Skin of body (tissue), 2 donors: ENCODE measurements around the gene FMNL2. TPM values are rescaled to one million over a fixed set of nuclear protein-coding genes. Genes with fewer than 3 reads are reported as not detected.
"Not testable (repeated sequence)": the region's sequence is repeated elsewhere in the genome, so short reads cannot be mapped to it uniquely, and the experiment has no call there.

Experiments
- DNase-seq: peaks from one replicate; lab custom pipeline; 2025; lab: John Stamatoyannopoulos, UW
- total RNA-seq: library from RNA; depleted of rRNA; stranded (reverse); fragments of >200 nt; gene quantifications from one replicate; pipeline ENCODE4 v1.2.3, GENCODE V29; 2014

The FMNL2 gene
- total RNA-seq, 1 donor from 2014 or later: 43.7 TPM

DNA sequence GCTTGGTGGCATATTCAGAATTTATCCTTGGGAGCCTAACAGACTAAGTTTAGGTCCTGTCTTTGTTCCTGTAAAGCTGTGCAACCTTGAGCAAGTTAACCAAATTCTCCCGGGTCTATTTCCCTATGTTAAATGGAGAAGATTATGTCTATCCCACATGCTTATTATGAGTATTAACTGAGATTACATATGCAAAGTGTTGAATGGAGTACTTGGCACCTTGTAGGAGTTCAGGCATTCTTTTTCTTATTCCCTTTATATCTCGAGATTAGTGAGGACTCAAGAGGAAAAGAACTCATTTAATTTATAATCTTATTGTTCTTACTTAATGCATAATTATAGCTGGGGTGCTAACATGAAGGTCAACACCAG, 184.6 kb downstream of the FMNL2 start:
- no peak for DNase-seq

DNA sequence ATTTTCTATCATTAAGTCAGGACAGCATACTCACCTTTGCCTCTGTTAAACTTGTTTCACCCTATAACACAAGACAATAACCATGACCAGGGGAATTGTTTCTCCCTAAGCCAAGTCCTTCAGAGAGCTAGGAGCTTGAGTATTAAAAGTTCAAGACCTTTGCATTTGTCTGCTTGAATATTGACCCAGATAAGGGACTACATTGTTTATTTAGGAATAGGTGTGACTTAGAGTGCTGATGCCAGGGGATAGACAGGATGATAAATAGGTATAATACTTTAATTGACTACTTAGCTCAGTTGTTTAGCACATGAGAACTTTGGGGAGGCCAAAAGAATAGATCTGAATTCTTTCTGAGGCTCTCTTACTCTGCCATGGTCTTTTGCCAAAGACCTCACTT, 185.8 kb downstream of the FMNL2 start:
- no peak for DNase-seq

DNA sequence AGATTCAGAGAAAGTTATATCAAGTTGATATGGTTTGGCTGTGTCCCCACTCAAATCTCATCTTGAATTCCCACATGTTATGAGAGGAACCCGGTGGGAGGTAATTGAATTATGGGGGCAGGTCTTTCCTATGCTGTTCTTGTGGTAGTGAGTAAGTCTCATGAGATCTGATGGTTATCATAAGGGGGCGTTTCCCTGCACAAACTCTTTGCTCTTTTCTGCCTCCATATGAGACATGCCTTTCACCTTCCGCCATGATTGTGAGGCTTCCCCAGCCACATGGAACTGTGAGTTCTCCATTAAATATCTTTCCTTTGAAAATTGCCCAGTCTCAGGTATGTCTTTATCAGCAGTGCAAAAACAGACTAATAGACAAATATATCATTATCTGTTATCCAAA, 187.5 kb downstream of the FMNL2 start:
- DNase-seq: not testable (repeated sequence)

DNA sequence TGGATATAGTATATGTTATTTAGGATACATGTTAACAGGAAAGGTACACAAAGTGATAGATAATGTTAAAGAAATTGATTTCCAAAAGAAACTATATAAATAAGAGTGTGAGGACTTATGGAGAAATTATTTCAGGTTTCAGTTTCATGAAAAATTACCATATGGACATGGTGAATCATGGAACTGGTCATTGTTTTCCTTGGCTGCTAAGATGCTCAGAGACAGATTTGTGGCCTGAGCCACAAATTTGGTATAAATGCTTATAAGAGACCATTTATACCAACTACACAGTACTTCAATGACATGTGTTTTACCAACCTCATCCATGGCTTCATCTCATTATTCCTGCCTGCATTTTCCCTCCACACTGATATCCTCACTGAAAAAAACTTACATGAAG, 188.1 kb downstream of the FMNL2 start:
- no peak for DNase-seq

DNA sequence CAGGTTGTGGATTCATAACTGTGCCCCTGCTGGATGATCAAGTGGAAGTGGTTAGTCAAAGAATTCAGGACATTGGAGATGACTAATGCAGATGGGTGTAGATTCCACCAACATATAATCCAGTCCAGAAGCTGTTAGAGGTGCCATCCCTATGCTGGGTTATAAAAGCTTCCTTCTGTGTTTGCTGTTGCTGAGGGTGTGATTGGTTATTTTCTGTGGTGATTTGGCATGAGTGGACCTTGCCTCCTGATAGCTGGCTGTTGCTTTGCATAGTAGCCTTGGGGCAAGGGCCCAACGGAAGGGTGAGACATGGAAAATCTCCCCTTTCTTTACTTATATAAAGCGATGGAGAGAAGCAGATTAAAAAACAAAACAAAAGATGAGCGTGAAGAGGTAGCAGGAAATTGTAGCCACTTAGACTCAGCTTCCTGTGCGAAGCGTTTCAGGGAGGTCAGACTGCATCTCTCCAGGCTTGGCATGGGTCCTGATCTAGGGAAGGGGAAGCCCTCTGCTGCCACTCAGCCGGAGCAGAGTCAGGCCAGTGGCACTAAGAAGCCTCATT, 190.4 kb downstream of the FMNL2 start:
- DNase-seq: no peak

DNA sequence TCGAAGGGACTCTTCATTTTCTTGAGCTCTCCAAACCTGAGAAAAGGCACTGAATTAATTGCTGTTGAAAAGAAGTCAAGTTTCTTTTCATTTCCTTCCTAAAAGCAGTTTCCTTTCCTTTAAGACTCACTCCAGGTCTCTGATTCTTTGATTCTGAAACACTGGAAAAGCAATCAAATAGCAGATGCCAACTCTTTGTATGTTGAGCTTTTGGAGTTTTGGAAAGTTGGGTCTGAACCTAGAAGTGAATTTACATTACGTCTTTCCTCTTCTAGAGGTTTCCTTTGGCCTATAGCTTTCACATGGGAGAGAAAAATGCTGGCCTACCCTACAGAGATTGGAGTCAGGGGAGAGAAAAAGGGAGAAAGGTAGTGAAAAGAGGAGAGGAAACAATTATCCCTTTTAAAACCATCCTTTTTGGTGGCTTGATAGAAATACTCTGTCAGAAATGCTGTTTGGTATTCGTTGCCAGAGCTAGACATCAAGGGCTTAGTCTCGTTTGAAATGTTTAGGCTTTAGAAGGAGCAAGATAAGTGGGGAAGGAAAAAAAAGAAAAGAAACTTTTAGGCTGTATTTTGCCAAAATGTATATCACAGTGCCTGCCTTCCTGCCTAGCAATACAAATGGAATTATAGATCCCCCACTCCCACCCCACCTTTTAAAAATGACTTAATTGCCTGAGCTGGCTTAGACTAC, 194.6 kb downstream of the FMNL2 start:
- DNase-seq: no peak

DNA sequence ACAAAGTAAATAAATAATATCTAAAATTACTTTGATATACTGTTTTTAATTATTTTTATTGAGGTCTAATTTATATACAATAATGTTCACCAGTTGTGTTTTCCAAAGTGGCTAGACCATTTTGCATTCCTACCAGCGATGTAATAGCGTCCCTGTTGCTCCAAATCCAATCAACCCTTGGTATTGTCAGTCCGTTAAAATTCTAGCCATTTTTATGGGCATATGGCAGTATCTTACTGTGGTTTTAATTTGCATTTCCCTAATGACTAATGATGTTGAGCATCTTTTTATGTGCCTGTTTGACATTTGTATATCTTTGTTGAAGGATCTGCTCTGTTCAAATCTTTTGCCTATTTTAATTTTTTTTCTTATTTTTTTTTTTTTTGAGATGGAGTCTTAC, 197.3 kb downstream of the FMNL2 start:
- no peak for DNase-seq

DNA sequence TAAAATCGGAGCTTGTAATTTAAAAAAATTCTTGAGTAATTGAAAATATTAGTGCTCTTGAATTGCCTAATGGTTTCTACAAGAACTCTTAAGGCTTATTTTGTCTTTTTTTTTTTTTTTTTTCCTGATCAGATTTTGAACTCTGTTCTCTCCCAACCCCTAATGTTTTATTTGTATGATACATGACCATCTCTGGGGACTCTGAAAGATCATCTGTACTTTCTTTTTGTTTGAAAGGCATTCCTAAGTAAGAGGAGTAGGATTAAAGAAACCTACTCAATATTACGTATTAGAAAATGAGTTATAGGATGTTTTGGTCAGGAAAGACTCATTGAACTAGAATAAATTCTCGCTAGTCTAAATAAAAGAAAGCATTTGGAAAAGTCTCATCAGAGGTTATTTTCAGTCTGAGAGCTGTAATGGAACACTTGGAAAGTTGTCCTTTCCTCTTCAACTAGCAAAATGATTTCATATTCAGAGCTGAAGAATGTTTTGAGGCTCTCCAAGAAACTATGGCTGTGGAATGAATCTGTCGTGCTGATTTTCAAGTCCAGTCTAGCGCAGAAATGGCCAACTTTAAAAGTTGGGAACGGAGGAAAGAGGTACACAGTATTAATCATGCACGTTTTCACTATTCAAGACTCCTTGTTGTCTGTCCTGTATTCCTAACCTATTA, 199.6 kb downstream of the FMNL2 start:
- peak; percentile 71 for DNase-seq

DNA sequence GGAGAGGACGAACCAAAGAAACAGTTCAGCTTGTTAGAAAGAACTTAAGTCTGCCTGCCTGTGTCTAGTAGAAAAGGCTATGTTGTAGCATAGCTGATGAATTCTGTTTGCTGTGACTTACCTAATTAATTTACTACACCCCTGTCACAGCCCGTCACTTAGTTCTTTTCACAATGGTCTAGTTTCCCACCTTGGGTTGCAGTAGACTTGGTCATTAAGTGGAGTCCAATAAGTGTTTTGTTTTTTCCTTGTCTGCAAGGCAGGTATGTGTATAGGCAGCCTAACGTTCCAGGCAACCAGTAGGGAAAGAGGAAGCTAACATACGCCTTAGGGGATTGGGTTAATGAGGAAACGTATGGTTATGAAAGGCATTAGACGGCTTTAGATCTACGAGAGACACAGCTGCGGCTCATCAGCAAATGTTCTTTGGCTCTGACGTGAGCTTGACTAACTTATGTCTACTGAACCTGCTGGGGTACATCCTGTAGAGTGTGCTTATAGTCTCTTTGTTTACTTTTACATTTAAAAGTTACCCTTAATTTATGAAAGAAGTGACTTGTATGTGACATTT, 202.2 kb downstream of the FMNL2 start:
- peak; percentile 49 for DNase-seq

DNA sequence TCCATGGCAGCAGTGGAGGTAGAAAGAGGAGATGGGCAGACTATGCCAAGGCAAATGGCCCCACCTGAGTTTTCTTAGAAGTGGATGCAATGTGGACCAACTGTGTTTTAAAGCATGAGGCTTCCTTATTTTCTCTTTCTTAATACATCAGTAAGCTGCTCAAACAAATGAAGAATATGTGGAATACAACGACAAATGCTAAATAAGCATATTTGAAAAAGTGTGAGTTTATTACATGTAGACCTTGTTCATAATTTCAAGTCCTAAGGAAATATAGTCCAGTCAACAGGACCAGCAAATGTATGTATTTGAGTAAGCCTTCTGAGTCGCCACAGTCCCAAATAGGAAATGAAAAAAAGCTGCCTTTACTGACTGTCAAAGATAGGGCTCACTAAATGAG, 204.4 kb downstream of the FMNL2 start:
- DNase-seq: no peak

DNA sequence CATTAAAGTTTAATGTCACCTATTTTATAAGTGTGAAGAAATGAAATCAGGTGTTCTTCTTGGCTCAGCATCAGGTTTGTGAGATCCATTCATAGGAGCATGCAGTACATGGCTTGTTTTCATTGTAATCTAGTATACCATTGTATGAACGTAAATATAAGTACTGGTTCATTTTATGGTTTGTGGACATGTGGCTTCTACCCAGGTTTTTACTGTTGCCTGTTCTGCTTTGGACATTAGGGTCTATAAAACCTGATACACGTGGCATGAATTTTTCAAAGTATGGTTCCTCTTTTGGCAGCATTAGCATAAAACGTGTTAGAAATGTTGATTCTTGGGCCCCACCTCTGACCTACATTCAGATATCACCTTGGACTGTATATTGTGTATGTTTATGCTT, 206.7 kb downstream of the FMNL2 start:
- DNase-seq: no peak

DNA sequence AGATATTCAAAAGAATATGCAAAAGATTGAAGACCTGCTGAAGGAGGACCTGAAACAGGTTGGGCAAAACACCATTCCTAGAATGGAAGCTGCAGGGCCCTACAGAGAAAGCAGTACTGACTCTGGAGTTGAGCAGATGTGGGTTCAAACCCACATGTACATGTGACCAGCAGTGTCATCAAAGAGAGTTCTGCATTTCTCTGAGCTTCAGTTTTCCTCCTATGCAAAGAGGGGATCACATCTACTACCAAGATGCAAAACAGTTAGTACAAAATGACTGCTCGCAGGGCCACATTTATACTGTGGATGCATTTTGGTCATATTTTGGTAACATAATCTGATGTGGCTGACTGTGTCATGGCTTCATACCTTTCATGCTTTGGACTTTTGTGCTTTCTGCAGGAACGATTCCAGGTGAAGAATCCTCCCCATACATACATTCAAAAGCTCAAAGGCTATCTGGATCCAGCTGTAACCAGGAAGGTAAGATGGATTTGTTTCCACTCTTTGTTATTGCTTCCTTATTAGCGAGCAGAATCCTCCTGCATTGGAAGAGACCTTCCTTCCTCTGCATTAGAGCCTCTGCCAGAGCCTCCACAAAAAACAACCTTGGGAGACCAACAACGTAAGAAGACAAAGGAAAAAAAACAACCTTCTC, 207.5 kb downstream of the FMNL2 start:
- no peak for DNase-seq

DNA sequence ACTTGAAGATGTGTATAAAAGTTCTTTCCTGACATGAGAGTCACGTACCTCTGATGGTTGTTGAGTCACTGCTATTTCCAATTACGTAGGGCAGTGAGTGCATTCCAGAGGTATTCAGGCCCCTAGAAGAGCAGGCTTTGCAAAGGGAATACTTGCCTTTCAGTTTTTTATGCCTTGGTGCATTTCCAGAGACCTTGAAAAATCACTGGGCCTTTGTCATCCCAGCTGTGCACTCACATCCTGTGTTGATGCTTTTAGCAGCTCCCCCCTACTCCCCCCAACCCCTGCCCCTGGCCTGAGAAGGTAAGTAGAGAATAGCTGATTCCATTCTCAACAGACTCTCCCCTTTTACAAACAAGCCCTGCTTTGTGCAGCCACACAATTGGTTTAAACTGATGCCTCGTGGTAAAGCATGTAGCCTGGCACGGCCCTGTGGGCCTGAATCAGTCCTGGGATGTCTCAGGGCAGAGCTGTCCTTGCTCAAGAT, 208.1 kb downstream of the FMNL2 start:
- DNase-seq: peak; percentile 28

DNA sequence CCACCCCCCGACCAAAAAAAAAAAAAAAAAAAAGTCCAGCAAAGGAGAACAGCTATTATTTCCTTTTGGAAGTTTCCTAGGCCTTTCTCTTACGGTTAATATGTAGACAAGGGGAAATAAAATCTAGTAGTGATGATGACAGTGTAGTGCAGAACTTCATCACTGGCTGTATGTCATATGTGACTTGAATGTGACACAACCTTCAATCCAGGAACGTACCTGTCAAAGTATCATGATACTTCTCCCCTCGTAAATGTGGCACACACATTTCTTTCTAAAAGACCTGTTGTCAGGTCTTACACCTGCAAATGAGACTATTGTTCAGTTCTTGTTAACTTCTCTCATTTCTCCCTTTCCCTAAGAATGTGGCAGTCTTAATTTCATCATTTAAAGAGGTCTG, 208.7 kb downstream of the FMNL2 start:
- no peak for DNase-seq

DNA sequence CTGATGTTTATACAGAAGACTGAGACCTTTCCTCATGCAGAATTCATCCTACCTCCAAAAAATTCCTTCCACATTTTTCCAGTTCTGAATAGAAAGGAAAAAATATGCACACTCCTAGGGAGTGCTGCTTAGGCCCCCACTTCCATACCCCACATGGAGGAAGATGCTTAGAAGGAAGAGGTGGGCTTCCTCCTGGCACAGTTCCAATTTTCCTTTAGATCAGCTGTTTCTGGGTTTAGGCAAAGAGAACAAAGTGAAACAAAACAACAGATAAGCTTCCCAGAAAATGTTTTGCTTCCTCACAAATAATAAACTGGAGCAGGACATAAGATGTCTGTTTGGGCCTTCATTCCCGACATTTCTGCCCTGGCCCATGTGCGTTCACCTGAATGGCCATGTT, 209.7 kb downstream of the FMNL2 start:
- DNase-seq: no peak

DNA sequence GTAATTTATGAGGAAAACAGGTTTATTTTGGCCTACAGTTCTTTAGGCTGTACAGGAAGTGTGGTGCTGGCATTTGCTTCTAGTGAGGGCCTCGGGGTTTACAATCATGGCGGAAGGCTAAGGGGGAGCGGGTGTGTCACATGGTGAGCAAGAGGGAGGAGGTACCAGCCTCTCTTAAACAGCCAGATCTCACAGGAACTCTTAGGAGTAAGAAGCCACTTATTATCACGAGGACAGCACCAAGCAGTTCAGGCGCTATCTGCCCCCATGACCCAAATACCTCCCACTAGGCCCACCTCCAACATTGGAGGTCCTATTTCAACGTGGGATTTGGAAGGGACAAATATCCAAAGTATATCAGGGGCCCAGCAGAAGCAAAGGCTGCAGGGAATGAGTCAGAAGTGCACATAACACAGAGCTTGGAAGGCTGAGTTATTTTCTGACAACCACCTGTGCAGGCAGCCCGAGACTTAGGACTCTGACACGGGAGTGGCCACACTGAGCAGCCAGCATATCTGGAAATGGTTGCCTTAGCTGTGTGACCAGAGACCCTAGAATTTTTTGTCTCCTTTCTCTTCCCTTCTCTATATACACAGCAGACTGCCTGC, 211.4 kb downstream of the FMNL2 start:
- no peak for DNase-seq

DNA sequence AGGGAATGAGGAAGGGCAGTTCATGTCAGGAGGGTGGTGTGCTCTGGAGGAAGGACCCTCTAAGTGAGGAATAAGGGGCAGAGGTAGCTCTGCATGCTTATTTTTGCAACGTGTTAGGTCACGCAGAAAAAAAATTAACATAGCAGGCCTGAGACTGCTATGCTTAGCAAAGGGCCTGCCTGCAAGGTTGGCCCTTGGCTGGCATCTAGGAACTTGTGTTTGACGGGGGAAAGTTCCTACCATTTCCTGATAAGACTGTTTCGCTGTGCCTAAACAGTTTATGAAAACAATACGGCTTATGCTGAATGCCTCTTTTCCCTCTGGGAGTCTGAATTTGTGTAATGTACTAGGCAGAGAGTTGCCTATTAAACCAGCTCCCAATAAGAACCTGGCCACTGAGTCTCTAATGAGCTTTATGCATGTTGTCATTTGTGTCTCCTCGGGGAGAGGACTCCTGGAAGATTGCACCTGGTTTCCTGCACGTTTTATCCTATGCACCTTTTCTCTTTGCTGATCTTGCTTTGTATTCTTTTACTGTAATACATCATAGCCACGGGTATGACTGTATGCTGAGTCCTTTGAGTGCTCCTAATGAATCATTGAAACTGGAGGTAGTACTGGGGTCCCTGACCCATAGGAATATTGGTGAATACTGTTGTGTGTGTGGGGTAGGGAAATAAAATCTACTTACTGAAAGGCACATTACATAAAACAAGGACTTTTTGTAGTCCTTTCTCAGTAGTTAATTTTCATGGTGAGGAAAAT, 213.3 kb downstream of the FMNL2 start:
- no peak for DNase-seq

DNA sequence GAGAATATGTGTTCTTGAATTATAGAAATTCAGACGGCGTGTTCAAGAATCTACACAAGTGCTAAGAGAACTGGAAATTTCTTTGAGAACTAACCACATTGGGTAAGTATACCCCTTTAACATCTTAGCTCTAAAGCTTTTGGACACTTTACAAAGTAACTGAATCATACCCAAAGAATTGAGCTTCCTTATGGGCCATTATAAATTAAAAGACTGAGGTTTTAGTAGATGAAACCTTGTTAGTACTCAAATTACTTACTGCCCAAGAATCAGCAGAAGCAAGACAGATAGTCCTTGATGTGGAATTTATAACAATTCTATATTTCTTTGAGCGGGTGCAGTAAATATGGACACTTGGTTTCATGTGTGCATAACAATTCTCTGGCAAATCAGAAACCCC, 214.0 kb downstream of the FMNL2 start:
- no peak for DNase-seq

DNA sequence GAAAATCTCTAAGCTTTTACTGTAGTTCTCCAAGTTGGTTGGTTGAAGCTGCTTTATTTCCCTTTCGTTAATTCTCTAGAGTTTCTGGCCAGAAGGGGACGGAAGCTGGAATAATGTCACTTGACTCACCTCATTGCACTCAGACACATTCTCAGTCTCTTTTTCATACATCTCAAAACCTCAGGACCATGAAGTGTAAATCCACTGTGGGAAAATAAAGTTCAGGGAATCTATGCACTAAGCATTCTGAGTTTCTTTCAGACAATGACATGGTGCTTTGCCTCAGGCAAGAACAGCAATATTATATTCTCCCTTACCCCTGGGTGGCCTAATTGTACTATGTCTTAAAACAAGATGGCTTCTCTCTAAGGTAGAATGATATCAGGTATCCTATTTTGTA, 214.4 kb downstream of the FMNL2 start:
- DNase-seq: no peak

DNA sequence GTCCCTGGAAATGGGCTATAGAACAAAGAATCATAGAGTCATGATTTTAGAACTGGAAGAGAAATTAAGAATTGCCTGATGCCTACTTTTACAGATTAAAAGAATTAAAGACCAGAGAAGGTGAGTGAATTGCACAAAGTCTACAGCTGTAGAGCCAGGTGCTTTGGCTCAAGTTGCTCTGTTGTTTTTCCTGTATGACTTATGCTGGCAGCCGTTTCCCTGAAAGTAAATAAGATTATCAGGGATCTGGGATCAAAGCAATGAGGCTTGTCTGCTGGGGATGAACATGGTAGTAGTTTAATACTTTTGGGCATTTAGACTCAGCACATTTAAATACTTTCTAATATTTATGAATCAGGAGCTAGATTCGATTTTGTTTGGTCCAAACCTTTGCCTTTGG, 215.4 kb downstream of the FMNL2 start:
- DNase-seq: no peak

DNA sequence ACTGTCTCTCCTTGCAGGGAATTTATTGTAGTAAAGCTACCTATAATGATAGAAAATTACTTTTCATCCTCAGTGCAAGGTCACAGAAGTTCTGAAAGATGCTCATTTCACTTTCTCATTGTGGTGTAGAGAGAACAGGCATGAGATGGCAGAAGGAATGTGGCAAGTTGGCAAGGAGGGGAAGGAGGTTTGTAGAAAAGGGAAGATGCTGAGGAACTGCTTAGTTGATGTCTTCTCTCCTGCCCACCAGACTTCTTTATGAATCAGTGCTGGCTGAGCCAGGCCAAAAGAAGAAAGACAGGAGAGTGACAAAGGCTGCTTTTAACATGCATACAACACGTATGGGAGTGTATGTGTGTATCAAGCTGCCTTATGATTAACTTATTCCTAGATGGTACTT, 217.9 kb downstream of the FMNL2 start:
- no peak for DNase-seq
